HG02852 (cell line): ENCODE data around the gene GSG1L.

Experiments used
- ATAC-seq: cut with Tn5 transposase; IDR thresholded peaks from one replicate; pipeline ENCODE4 v1.9.1; 2021; ENCODE audit warnings: mild to moderate bottlenecking, moderate library complexity; ENCODE audit not compliant: unreplicated experiment

Gene GSG1L

DNA sequence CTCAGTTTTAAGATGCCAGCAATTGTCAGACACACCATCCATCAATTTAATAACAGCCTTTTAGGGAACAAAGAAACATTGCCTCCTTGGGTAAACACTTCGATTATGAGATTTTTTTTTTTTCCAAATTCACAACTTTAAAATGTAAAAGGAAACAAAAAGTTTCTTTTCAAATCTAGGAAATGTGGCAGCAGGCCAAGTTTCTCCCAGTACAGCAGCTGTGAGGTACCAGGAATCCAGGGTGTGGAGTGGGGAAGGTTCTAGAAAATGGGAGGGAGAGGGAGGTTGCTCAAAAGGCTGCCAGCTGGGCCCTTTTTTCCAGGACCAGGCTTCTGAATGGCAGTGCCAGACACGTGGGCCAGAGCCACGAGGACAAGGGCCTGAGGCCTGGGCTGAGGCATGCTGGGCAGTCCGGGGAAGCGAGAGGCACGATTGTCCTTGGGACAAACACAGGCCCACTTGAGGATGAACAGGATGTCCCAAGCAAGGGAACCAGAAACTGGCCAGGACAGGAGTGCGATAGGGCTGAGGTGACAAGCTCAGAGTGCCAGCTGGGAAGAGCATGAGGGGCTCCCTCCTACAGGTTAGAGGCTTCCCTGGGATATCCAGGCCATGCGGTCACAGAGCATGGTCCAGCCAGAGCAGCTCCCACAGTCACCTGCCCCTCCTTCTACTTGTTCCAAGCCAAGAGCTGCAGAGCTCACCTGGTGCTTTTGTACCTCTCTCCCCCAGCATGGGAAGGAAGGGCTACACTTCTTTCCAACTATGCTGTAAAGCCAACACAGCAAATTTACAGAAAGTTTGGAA is 298.4 kb downstream of the GSG1L start:
- ATAC-seq = no peak

DNA sequence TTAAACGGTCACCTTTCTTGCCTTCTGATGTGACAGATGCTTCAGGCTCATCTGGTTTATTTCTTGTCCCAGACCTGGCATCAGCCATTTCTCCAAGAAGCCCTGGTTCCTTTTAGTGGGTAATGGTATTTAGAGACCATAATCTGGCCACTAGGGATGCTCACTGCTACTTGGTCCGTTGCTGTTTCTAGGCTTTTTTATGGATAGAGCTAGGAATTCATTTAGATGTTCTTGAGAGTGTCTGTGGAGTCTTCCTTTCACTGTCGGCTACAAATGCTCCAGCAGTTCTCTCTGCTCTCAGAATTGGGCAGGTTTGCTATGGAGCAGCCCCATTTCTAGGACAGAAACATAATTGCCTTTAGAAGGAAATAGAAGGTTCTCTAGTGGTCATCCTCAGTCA is 299.1 kb downstream of the GSG1L start:
- ATAC-seq = no peak

DNA sequence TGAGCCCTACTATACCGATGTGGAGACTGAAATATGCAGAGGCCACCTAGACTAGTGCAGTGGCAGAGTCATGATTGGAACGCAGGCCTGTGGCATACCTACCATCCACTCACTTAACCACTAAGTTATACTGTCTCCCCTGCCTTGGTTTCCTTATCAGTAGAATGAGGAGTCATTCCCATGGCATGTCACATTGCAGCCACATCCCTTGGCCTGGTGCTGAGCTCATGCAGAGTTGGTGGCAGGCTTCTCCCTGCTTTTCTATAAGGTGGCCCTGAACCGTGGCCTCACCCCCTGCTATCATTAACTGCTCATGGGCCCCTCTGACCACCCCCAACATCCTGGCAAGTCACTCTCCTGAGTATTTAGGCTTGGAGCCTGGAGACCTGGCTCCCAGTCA is 301.1 kb downstream of the GSG1L start:
- no peak for ATAC-seq

DNA sequence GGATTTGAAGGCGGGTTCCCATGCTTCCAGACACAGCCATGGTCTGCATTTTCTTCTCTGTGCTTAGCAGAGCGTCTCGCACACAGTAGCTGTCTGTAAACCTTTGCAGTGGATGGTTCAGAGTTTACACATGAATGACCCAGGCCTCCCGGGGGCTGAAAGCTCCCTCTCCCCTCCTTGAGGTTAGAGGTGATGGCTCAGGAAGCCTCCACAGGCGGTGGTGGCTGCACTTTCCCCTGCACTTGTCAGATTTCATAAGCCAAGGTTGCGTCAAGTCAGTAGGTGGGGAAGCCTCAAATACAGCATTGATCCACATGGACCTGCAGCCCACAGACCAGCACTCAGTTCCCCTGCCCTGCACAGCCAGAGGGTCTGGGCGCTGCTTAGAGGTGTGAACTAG is 301.7 kb downstream of the GSG1L start:
- no peak for ATAC-seq

DNA sequence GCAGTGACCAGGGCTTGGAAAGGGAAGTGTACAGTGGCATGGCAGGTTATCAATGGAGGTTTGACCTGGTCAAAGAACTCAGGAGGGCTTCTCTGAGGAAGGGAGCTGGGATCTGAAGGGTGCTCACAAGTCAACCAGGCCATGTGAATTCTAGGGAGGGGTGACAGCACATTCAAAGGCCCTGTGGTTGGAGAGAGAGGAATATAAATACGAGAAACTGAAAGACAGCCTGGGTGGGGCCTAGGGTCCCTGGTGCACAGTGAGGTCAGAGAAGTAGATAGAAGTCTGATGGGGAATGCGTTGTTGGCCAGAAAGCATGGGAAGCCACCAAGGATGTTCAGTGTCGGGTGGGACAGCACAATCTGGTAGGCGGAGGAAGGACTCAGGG is 302.7 kb downstream of the GSG1L start:
- no peak for ATAC-seq

DNA sequence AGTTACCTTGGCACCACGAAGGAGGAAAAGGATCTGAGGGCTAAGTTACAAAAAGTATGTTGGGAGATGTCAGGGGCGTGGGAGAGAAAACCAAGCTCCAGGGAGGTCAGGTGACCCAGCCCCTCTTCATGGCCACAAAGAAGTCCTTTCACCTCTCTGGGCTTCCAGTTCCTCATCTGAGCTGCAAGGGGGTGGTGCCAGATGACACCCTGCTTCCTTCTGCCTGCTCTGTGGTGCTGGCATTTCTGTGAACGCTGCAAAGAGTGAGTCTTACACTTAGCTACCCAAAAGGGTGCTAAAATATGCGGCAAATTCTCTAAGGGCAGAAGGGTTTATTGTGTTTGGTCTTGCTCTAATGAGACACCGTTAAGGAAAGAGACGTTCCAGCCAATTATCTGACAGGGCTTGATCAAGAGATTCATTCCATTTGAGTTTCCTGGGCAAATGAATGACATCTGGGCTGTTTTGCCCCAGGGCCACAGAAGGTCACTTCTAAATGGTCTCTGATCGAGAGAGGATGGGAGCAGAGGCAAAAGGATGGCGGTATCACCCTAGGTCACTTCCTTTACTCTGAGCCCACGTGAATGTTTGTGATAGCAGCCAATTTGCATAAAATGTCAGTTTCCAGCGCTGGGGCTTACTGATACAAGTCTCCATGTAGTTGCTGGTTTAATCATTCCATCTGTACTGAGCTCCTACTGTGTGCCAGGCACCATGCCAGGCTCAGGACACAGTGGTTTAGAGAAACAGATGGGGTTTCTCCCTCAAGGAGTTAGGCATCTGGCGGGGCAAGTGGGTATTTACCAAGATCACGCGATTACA is 303.3 kb downstream of the GSG1L start:
- ATAC-seq = no peak

DNA sequence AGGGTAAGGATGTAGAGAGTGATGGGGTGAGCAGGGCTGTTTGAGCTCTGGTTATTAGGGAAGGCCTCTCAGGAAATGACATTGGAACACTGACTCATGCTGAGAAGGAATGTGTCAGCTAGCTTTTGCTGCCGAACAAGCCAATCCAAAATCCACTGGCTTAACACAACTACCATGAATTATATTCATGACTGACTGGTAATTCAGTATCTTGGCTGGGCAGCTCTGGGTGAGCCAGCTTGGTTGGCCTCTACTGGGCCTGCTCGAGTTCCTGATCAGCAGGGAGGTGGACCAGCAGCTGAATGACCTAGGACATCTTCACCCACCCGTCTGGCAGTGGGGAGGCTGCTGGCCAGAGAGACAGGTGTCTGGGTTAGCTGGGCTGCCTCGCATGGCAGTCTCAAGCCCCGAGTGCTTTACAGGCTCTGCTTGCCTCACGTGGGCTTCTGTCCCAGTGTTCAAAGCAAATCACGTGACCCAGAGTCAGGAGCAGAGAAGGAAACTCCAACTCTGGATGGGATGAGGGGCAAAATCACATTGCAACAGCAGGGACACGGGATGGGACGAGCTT is 304.1 kb downstream of the GSG1L start:
- no peak for ATAC-seq

DNA sequence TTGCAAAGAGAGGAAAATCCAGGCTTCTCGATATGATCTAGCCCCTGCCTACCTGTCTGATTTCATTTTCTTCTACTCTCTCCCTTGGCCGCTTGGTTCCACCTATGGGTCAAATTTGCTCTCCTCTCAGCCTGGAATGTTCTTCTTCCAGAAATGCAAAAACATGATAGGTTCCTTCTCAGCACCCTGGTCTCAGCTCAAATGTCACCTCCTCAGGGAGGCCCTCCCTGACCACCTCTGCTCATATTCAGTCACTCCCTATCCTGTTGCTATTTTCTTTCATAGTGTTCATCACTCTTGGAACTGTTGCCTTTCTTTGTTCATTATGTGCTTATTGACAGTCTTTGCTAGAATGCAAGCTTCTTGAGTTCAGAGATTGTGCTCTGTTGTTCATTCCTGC is 305.0 kb downstream of the GSG1L start:
- ATAC-seq = no peak

DNA sequence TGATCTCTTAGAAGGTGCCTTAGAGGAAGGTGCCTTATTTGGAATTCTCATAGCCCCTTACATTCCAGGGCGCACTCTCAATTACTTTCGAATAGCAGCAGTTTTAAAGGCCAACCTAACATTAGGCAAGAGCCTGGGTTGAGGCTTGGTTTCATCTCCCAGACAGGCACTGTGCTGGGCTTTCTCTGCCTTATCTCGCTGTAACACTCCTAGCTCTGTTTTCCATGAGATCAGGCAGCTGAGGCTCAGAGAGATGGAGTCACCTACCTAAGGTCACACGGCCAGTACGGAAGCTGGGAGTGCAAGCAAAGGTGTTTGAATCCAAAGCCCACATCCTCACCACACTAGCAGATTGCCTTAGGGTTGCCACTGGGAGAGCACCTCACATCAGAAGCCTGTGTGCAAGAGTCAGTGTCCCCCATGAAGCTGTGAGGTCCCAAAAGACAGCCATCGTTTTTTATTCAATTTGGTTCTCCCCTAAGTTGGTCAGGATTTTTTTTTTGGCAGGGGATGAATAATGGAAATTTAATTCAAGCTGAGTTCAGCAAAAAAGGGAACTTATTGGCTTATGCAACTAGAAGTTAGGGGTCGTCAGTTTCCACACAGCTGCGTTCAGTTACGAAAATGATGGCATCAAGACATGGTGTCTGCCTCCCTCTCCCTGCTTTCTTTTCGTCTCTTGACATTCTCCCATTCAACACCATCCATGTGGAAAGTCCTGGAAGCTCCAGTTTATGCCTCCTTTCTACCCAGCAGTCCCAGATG is 307.1 kb downstream of the GSG1L start:
- ATAC-seq = no peak

DNA sequence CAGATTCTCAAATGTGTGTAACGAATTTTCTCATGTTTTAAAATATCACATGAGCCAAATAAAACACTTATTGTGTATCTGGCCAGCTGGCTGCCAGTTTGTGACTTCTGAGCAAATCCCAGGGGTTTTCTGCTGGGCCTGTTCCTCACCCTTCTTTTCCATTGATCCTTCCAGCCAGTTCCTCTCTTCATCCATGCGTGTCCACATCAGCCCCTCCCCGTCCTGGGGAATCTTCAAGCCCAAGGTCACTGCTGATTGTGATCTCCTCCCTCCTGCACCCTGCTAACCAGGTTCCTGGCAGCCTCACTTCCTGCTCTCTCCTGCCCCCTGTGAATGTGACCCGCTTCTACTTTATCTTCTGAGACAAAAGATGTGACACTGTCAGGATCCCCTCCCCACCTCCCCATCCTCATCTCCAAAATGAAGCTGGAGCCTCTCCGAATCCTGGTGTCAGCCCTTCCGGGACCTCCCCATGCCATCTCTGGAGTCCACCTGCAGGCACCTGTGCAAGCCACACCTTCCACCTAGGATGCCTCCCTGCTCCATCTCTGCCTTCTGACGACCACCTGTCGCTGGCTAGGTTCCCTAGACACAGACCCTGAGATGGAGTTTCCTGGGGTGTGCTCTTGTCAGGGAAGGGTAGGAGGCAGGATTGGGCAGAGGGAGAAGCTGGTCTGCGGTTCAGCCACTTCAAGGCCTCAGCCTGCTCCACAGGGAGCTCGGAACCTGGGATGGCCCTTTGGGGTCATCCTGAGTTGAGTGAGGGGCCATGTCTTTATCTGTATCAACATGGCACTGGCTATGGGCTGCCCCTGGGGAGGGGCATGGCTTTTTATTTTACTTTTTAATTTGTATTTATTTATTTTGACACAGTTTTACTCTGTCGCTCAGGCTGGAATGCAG is 308.5 kb downstream of the GSG1L start:
- no peak for ATAC-seq

DNA sequence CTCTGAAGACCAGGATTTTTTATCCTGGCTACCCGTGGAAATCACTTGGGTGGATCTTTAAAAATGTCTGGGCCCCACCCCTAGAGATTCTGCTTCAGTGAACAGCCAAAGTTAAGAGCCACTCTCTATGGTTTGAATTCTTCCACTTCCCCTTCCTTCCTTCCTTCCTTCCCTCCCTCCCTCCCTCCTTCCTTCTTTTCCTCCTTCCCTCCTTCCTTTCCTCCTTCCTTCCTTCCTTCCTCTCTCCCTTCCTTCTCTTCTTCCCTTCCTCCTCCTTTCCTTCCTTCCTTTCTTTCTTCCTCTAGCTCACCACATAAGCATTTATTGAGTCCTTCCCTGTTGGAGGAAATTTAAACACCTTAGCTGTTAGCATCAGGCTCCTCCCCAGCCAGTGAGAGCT is 310.0 kb downstream of the GSG1L start:
- ATAC-seq = no peak

DNA sequence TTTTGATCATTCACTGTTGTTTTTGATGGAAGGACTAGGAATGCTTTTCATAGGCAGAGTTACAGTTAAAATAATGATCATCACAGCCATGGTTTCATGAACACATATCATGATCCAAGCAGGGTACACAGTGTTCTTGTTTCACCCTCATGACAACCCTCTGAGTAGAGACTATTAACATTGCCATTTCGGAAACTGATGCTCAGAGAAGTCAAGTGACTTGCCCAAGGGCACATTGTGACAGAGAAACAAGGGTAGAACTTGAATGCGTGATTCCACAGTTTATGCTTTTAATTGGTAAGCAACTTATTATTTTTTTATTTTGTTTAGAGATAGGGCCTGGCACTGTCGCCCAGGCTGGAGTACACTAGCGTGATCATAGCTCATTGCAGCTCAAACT is 311.3 kb downstream of the GSG1L start:
- no peak for ATAC-seq

DNA sequence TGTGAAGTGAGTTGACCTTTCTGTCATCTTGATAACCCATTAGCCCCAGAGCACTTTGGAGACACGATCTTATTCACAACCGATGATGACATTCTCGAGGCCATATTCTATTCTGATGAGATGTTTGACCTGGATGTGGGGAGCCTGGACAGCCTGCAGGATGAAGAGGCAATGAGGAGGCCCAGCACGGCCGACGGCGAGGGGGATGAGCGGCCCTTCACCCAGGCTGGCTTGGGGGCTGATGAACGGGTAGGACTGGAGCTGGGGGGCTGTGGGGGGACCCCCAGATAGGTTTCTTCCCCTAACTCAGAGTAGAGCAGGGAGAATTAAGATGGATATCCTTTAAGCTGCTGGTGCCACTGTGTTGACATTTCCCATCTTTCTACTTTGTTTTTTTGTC is 311.8 kb downstream of the GSG1L start:
- ATAC-seq = no peak

DNA sequence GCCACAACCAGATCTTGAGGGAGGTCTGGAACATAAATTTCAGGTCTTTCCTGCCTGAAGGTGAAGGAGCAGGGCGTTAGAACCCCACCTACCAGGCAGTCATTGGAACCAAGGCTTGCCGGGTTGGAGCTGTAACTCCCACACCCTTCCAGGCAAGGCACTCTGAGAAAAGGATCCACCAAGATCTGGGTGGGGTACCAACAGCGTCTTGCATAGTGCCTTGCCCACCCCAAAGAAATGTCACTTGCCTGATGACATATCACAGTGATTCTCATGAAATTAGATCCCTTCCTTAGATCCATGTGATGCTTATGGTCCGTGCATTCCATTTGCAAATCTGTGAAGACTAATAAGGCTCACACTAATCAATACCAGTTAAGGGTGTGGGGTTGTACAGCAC is 312.3 kb downstream of the GSG1L start:
- ATAC-seq = no peak

DNA sequence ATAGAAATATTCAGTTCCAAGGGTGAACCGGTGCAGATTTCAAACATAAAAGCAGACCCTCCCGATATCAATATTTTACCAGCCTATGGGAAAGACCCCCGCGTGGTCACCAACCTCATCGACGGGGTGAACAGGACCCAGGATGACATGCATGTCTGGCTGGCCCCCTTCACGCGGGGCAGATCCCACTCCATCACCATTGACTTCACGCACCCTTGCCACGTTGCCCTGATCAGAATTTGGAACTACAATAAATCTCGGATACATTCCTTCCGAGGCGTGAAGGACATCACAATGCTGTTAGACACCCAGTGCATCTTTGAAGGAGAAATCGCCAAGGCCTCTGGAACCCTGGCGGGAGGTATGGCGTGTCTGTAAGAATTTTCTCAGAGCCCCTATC is 313.6 kb downstream of the GSG1L start:
- no peak for ATAC-seq

DNA sequence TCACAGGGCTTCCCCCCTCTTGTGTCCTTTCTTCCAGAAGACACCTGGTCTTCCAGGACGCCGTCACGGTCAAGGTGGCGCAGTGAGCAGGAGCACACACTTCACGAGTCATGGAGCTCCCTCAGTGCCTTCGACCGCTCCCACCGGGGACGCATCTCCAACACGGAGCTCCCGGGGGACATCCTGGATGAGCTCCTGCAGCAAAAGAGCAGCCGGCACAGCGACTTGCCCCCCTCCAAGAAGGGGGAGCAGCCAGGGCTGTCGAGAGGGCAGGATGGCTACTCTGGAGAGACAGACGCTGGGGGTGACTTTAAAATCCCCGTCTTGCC is 314.0 kb downstream of the GSG1L start:
- ATAC-seq = no peak

DNA sequence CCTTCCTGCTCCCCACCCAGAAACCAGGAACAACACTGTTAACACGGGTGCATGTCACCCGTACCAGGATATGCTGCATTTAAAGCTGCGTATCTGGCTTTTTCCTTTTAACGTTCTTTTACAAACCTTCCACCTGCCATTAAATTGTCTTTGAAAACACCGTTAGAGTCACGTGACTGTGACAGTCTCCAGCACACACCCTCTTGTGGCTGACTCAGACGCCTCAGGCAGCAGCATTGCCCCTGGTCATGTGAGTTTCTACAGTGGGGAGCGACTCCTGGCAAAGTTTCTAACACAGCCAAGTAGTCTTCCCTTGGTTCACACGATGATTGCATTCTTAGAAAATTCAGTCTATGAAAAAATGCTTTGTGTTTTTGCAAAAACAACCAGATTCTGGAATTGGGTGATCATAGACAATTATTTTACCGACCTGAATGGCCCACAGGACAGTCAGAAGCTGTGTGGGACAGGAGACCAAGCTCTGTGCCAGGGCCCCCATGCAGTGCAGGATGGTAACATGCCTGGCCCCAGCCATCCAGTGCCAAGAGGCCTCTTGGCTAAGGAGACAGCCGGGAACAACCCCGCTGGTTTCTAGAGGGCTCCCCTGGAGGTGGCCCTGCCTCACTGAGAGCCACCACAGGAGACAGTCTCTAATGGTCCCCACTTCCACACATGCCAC is 314.5 kb downstream of the GSG1L start:
- ATAC-seq = no peak

DNA sequence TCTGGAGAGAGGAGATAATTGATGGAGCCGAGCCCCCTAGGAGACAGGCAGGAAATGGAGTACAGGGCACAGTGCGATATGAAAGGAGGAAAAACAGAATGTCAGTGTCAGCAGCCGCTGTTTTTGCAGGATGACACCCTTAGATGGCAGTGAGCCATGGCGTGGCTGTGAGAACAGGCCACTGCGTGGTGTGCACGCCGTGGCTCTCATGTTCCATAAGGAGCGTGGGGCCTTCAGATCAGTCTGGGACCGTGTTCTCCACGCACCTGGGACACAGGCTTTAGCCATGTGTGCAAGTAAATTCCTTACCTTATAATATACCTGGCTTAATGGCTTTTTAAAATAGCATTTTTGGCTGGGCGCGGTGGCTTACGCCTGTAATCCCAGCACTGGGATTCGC is 315.6 kb downstream of the GSG1L start:
- ATAC-seq = no peak

DNA sequence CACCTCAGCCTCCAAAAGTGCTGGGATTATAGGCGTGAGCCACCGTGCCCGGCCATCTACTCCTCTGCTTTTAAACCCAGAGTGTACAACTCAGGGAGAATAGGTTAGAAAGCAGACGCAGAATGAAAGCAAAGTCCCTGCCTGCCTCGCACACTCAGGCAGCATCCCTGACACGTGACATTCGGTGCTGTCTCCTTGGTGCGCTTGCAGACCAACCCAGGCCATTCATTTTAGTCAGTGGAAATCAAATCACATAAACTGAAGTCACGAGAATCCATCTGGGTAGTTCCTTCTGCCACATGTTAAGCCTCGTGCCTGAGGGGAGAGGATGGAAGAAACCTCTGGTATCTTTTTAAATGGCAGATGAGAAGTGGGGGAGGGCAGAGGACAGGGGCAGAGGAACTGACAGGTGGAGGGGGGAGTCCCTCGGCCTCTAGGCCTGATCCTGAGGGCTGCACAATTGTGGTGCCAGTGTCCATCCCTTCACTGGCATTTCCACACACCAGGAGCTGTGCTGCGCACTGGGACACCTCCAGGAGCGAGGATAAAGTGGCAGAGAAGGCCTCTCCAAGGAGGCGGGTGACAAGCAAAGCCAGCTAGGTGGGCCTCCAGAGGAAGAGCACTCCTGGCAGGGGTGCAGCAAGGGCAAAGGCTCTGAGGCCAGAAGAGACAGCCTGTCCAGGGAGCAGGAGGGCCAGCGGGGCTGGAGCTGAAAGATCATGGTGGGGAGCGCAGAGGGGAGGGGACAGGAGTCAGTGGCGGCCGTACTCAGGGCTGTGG is 317.2 kb downstream of the GSG1L start:
- no peak for ATAC-seq
